Vagina (tissue), 2 donors: Measurements from ENCODE around the gene MKNK1.

ENCODE experiments used
- CTCF ChIP-seq, 3 experiments: fragments of 450-650 bp in 2 of 3; fragments of 200-600 bp in 1 of 3; sonication (generic) in 1 of 3; IDR thresholded peaks; one replicate each; pipeline ENCODE4 v1.5.1; 2017 to 2019; ENCODE audit warnings: antibody characterized with exemption in 3 of 3, mild to moderate bottlenecking in 2 of 3, moderate library complexity in 2 of 3
- POLR2A ChIP-seq, 2 donors: fragments of 450-650 bp; IDR thresholded peaks; one replicate each; pipeline ENCODE4 v1.6.1; 2017; ENCODE audit warnings: antibody characterized with exemption in 2 of 2, mild to moderate bottlenecking in 2 of 2, moderate library complexity in 2 of 2
- POLR2AphosphoS5 ChIP-seq, 2 donors: sonication (generic); formaldehyde crosslinking; IDR thresholded peaks; one replicate each; pipeline ENCODE4 v1.9.0; 2017; ENCODE audit warnings: antibody characterized with exemption in 2 of 2, mild to moderate bottlenecking in 2 of 2, low read depth in 1 of 2; ENCODE audit not compliant: insufficient read depth in 1 of 2

GRCh38 chr1:46513536-46513935 lies 90.5 kb downstream of the MKNK1 start:
- TF ChIP-seq CTCF (IDR thresholded peaks at IDR 0.05) (no peak), POLR2AphosphoS5 (IDR thresholded peaks at IDR 0.05; ENCODE audit: insufficient read depth in 1 of 2, low read depth in 1 of 2) (no peak), POLR2A (IDR thresholded peaks at IDR 0.05) (no peak)
